HepG2 (cell line): Measurements from ENCODE around the gene GLYATL3. TPM values are rescaled to one million over a fixed set of nuclear protein-coding genes. Genes with fewer than 3 reads are reported as not detected.

Source experiments
- AGO2 ChIP-seq: fragments of 200-400 bp; formaldehyde crosslinking; optimal IDR thresholded peaks from 2 replicates; pipeline ENCODE3; 2017; ENCODE audit warnings: mild to moderate bottlenecking, low read depth, low read length, moderate library complexity
- ATAD3A ChIP-seq: sonication (generic); formaldehyde crosslinking; IDR thresholded peaks from 2 replicates; pipeline ENCODE4 v1.4.0; 2020; ENCODE audit warnings: missing genetic modification reagents
- GABPB1 ChIP-seq: IDR thresholded peaks from 2 replicates; pipeline ENCODE4 v1.6.1; 2016; ENCODE audit warnings: mild to moderate bottlenecking, missing genetic modification reagents, moderate library complexity, missing compliant biosample characterization
- HIC2 ChIP-seq: sonication (generic); formaldehyde crosslinking; IDR thresholded peaks from 2 replicates; pipeline ENCODE4 v1.9.0; 2022; ENCODE audit warnings: low read depth, missing genetic modification reagents
- HNRNPL ChIP-seq: fragments of 200-400 bp; formaldehyde crosslinking; IDR thresholded peaks from 2 replicates; pipeline ENCODE4 v1.6.1; 2017; ENCODE audit warnings: mild to moderate bottlenecking, low read depth, low read length
- HNRNPLL ChIP-seq: fragments of 200-400 bp; formaldehyde crosslinking; IDR thresholded peaks from 2 replicates; pipeline ENCODE4 v1.6.1; 2017; ENCODE audit warnings: mild to moderate bottlenecking, low read depth, low read length; ENCODE audit not compliant: poor library complexity, severe bottlenecking
- KDM2A ChIP-seq: sonication (generic); formaldehyde crosslinking; IDR thresholded peaks from 2 replicates; pipeline ENCODE4 v1.4.0; 2020; ENCODE audit warnings: low read depth, missing genetic modification reagents, borderline replicate concordance
- MAFF ChIP-seq: IDR thresholded peaks from 2 replicates; pipeline ENCODE4 v1.6.1; 2011; ENCODE audit warnings: low read depth, low read length, improper control_type of control experiment
- MAX ChIP-seq: IDR thresholded peaks from 2 replicates; pipeline ENCODE4 v1.6.1; 2012; ENCODE audit warnings: inconsistent platforms
- MAZ ChIP-seq, 2 experiments: sonication (generic) in 1 of 2; formaldehyde crosslinking in 1 of 2; IDR thresholded peaks; 2 replicates each; pipeline versions ENCODE4 v1.5.0 to v1.6.1; 2012 to 2020; ENCODE audit warnings: low read depth in 2 of 2, mild to moderate bottlenecking in 2 of 2, borderline replicate concordance in 1 of 2, improper control_type of control experiment in 1 of 2, low read length in 1 of 2, missing genetic modification reagents in 1 of 2, moderate library complexity in 1 of 2
- NCOA5 ChIP-seq: sonication (generic); formaldehyde crosslinking; IDR thresholded peaks from 2 replicates; pipeline ENCODE4 v1.4.0; 2020; ENCODE audit warnings: missing genetic modification reagents
- NFKB2 ChIP-seq: sonication (generic); formaldehyde crosslinking; IDR thresholded peaks from 2 replicates; pipeline ENCODE4 v1.4.0; 2020; ENCODE audit warnings: missing genetic modification reagents, borderline replicate concordance
- PCBP1 ChIP-seq: fragments of 200-400 bp; formaldehyde crosslinking; IDR thresholded peaks from 2 replicates; pipeline ENCODE4 v1.6.1; 2017; ENCODE audit warnings: mild to moderate bottlenecking, low read depth, low read length, borderline replicate concordance
- RAD51 ChIP-seq: fragments of 450-650 bp; IDR thresholded peaks from 2 replicates; pipeline ENCODE4 v1.6.1; 2016; ENCODE audit warnings: borderline replicate concordance
- SP4 ChIP-seq: sonication (generic); formaldehyde crosslinking; IDR thresholded peaks from 2 replicates; pipeline ENCODE4 v1.8.1; 2023; ENCODE audit warnings: mild to moderate bottlenecking, missing genetic modification reagents
- TBX3 ChIP-seq: fragments of 450-650 bp; IDR thresholded peaks from 2 replicates; pipeline ENCODE4 v1.6.1; 2017; ENCODE audit warnings: antibody characterized with exemption, mild to moderate bottlenecking, inconsistent platforms, borderline replicate concordance
- TFDP1 ChIP-seq: IDR thresholded peaks from 2 replicates; pipeline ENCODE4 v1.6.1; 2016; ENCODE audit warnings: missing compliant biosample characterization, missing genetic modification reagents, borderline replicate concordance
- ZFY ChIP-seq: sonication (generic); formaldehyde crosslinking; IDR thresholded peaks from 2 replicates; pipeline ENCODE4 v1.4.0; 2020; ENCODE audit warnings: missing genetic modification reagents
- ZNF101 ChIP-seq: sonication (generic); formaldehyde crosslinking; IDR thresholded peaks from 2 replicates; pipeline ENCODE4 v1.4.0; 2020; ENCODE audit warnings: mild to moderate bottlenecking, low read depth, missing genetic modification reagents, borderline replicate concordance
- ZNF143 ChIP-seq: sonication (generic); formaldehyde crosslinking; IDR thresholded peaks from 2 replicates; pipeline ENCODE4 v1.4.0; 2020; ENCODE audit warnings: missing genetic modification reagents
- ZNF253 ChIP-seq: sonication (generic); formaldehyde crosslinking; IDR thresholded peaks from 2 replicates; pipeline ENCODE4 v1.8.0; 2022; ENCODE audit warnings: mild to moderate bottlenecking, missing genetic modification reagents, borderline replicate concordance
- ZNF274 ChIP-seq: sonication (generic); formaldehyde crosslinking; IDR thresholded peaks from 2 replicates; pipeline ENCODE4 v1.5.1; 2020; ENCODE audit warnings: mild to moderate bottlenecking, missing genetic modification reagents
- ZNF354B ChIP-seq: sonication (generic); formaldehyde crosslinking; IDR thresholded peaks from 2 replicates; pipeline ENCODE4 v1.8.0; 2022; ENCODE audit warnings: mild to moderate bottlenecking, missing genetic modification reagents
- ZNF510 ChIP-seq: sonication (generic); formaldehyde crosslinking; IDR thresholded peaks from 2 replicates; pipeline ENCODE4 v1.4.0; 2020; ENCODE audit warnings: low read depth, mild to moderate bottlenecking, missing genetic modification reagents
- ZNF547 ChIP-seq: sonication (generic); formaldehyde crosslinking; IDR thresholded peaks from 2 replicates; pipeline ENCODE4 v1.5.1; 2020; ENCODE audit warnings: mild to moderate bottlenecking, missing genetic modification reagents
- ZNF552 ChIP-seq: sonication (generic); formaldehyde crosslinking; IDR thresholded peaks from 2 replicates; pipeline ENCODE4 v1.9.0; 2022; ENCODE audit warnings: missing genetic modification reagents, mild to moderate bottlenecking, borderline replicate concordance
- ZNF614 ChIP-seq: IDR thresholded peaks from 2 replicates; pipeline ENCODE4 v1.6.1; 2018; ENCODE audit warnings: missing biosample characterization, missing genetic modification reagents, inconsistent platforms, borderline replicate concordance
- ZNF670 ChIP-seq: sonication (generic); formaldehyde crosslinking; IDR thresholded peaks from 2 replicates; pipeline ENCODE4 v1.8.0; 2022; ENCODE audit warnings: mild to moderate bottlenecking, missing genetic modification reagents, borderline replicate concordance
- polyA plus RNA-seq, 8 experiments: library from polyadenylated mRNA; depleted of rRNA in 3 of 8; stranded (reverse) in 7 of 8; unstranded in 1 of 8; fragments of >200 nt; fragmentation: Illumina TruSeq in 4 of 8; extraction: Trizol in 4 of 8; gene quantifications; 2 replicates each; pipeline versions ENCODE4 v1.2.1 to v1.2.3, GENCODE V29; 2011 to 2016; ENCODE audit warnings: low read depth in 4 of 8, missing spikeins in 1 of 8, mixed read lengths in 1 of 8; ENCODE audit not compliant: insufficient read depth in 1 of 8
- total RNA-seq, 5 experiments: library from RNA; depleted of rRNA; stranded (reverse); fragments of >200 nt; fragmentation: Illumina TruSeq; extraction: Trizol; gene quantifications; 2 replicates each; pipeline ENCODE4 v1.2.3, GENCODE V29; 2016; ENCODE audit warnings: low read depth in 1 of 5

The GLYATL3 gene
- total and polyA plus RNA-seq, 2 of the 13 experiments (the other 11 are each of a cell fraction or from before 2014, with no cell fraction given) = 0.05 TPM; not detected in 1

- TF ChIP-seq HIC2 (CRISPR knock-in tag) (no peak), ZNF101 (no peak), ZNF552 (CRISPR knock-in tag) (no peak), AGO2 (no peak), ZNF510 (CRISPR knock-in tag) (no peak), MAZ (IDR thresholded peaks at IDR 0.05; ENCODE audit: borderline replicate concordance, low read depth, low read length) (no peak), MAZ (CRISPR knock-in tag; IDR thresholded peaks at IDR 0.05; ENCODE audit: low read depth) (0 out of 2 replicates have a peak, but pooled peaks have one; percentile 41), MAX (peak; percentile 61), ZNF547 (CRISPR knock-in tag) (0 out of 2 replicates have a peak, but pooled peaks have one; percentile 24), ZFY (CRISPR knock-in tag) (no peak), PCBP1 (no peak), ZNF354B (no peak), SP4 (0 out of 2 replicates have a peak, but pooled peaks have one; percentile 29), TFDP1 (peak; percentile 55; the same call in 1 of the 2 replicates), NCOA5 (CRISPR knock-in tag) (no peak), RAD51 (no peak), KDM2A (CRISPR knock-in tag) (peak; percentile 48), NFKB2 (CRISPR knock-in tag) (no peak), ZNF670 (peak; percentile 69), HNRNPLL (no peak), ZNF274 (CRISPR knock-in tag) (no peak), ZNF614 (CRISPR knock-in tag) (peak; percentile 84), HNRNPL (no peak), ZNF253 (no peak), MAFF (peak; percentile 78), ATAD3A (CRISPR knock-in tag) (no peak), GABPB1 (CRISPR knock-in tag) (peak; percentile 34; the same call in 1 of the 2 replicates), TBX3 (peak; percentile 98), ZNF143 (CRISPR knock-in tag) (no peak)
These were observed 23.2 kb downstream of the GLYATL3 start (continued) for GRCh38 chr6:49522710-49523593.
